K562 (cell line): ENCODE measurements around the gene TSPAN32. TPM values are rescaled to one million over a fixed set of nuclear protein-coding genes. Genes with fewer than 3 reads are reported as not detected.

Experiments
- ATAC-seq: fragments of 200-7000 bp; cut with Tn5 transposase; 3 replicates; pipeline ENCODE4 v1.9.1; 2020; ENCODE audit warnings: moderate library complexity
- BruUV-seq: library from RNA; stranded (reverse); fragments of 400-500 nt; replicated peaks from 2 replicates; lab custom pipeline; 2021; lab: Mats Ljungman, UMichigan
- CTCF ChIA-PET: fragments of 300-600 bp; formaldehyde crosslinking; extraction: SDS; loops from one replicate; lab custom pipeline; 2021; ENCODE audit warnings: low intra/inter-chr PET ratio; lab: Yijun Ruan, JAX
- POLR2A ChIA-PET: fragments of 300-600, 350-650 bp; sonication (Branson Sonifier 250); formaldehyde crosslinking; extraction: SDS; loops from one replicate; lab custom pipeline; 2021; ENCODE audit warnings: antibody characterized with exemption, inconsistent platforms; lab: Yijun Ruan, JAX
- DNase-seq, 4 experiments: peaks; one replicate each; pipeline versions ENCODE4 v3.0.0 to v3.0.0-alpha.2; 2011 to 2018; ENCODE audit warnings: low spot score in 3 of 4, mixed read lengths in 3 of 4; ENCODE audit errors: extremely low read depth in 1 of 4
- FAIRE-seq: peaks from 2 replicates; lab custom pipeline; 2011; peaks lifted over from hg19 to GRCh38; lab: Jason Lieb, UNC
- H2AFZ ChIP-seq: 2 replicates; pipeline ENCODE4 v1.6.0; 2011; ENCODE audit warnings: low read depth, low read length, control low read depth, inconsistent platforms
- H3K27ac ChIP-seq: fragments of 200-600 bp; 3 replicates; pipeline ENCODE4 v1.8.0; 2011; ENCODE audit warnings: low read depth, mild to moderate bottlenecking, control low read depth, inconsistent platforms, low read length, moderate library complexity, mixed read lengths; ENCODE audit errors: extremely low read depth
- H3K27me3 ChIP-seq, 2 experiments: fragments of 300-600 bp in 1 of 2; 2 replicates in 1 of 2; 3 replicates in 1 of 2; pipeline versions ENCODE4 v1.6.0 to v1.8.0; 2011; ENCODE audit warnings: inconsistent platforms in 2 of 2, low read length in 2 of 2, mild to moderate bottlenecking in 1 of 2, mixed read lengths in 1 of 2, moderate library complexity in 1 of 2; ENCODE audit not compliant: control insufficient read depth in 2 of 2, insufficient read depth in 2 of 2
- H3K36me3 ChIP-seq: fragments of 300-600 bp; 3 replicates; pipeline ENCODE4 v1.8.0; 2011; ENCODE audit warnings: mild to moderate bottlenecking, low read length, inconsistent platforms; ENCODE audit not compliant: control insufficient read depth, insufficient read depth
- H3K4me1 ChIP-seq, 2 experiments: fragments of 200-600 bp in 1 of 2; replicated peaks in 1 of 2; 2 replicates in 1 of 2; 3 replicates in 1 of 2; pipeline versions ENCODE4 v1.5.1 to v1.8.0; 2011; ENCODE audit warnings: inconsistent platforms in 2 of 2, low read length in 2 of 2, mild to moderate bottlenecking in 1 of 2, mixed read lengths in 1 of 2, moderate library complexity in 1 of 2; ENCODE audit not compliant: control insufficient read depth in 2 of 2, insufficient read depth in 2 of 2
- H3K4me2 ChIP-seq: 2 replicates; pipeline ENCODE4 v1.6.1; 2011; ENCODE audit warnings: low read length, control low read depth, inconsistent platforms, mixed read lengths; ENCODE audit not compliant: insufficient read depth
- H3K4me3 ChIP-seq: fragments of 200-600 bp; sonication (generic), shearing (Covaris generic); 2 replicates; pipeline ENCODE4 v1.5.1; 2016; ENCODE audit warnings: control low read depth, inconsistent platforms
- H3K79me2 ChIP-seq: fragments of 200-600 bp; 3 replicates; pipeline ENCODE4 v1.8.0; 2011; ENCODE audit warnings: low read length, inconsistent platforms; ENCODE audit not compliant: control insufficient read depth, insufficient read depth
- H3K9ac ChIP-seq, 2 experiments: 2 replicates each; pipeline versions ENCODE4 v1.6.0 to v1.6.1; 2011; ENCODE audit warnings: low read depth in 2 of 2, low read length in 2 of 2, control low read depth in 1 of 2, inconsistent platforms in 1 of 2, mild to moderate bottlenecking in 1 of 2, mixed read lengths in 1 of 2; ENCODE audit not compliant: insufficient read depth in 1 of 2
- H3K9me1 ChIP-seq: one replicate; pipeline ENCODE4 v1.6.0; 2011; ENCODE audit warnings: inconsistent platforms, mild to moderate bottlenecking, low read length, moderate library complexity; ENCODE audit not compliant: control insufficient read depth, insufficient read depth
- H3K9me3 ChIP-seq: replicated peaks from 2 replicates; pipeline ENCODE4 v1.5.1; 2011; ENCODE audit warnings: low read depth, low read length, inconsistent platforms; ENCODE audit not compliant: control insufficient read depth, insufficient read depth
- H4K20me1 ChIP-seq: replicated peaks from 2 replicates; pipeline ENCODE4 v1.6.1; 2011; ENCODE audit warnings: low read length, inconsistent platforms, mixed read lengths; ENCODE audit not compliant: control insufficient read depth, insufficient read depth
- CREM ChIP-seq: IDR thresholded peaks from 2 replicates; pipeline ENCODE4 v1.6.1; 2014; ENCODE audit warnings: antibody characterized with exemption, low read depth
- ETS1 ChIP-seq: conservative IDR thresholded peaks from 2 replicates; pipeline ENCODE4 v1.6.1; 2011; ENCODE audit warnings: low read depth, mild to moderate bottlenecking, low read length; ENCODE audit not compliant: control insufficient read depth
- HDAC6 ChIP-seq: IDR thresholded peaks from 2 replicates; pipeline ENCODE4 v1.6.1; 2012; ENCODE audit warnings: low read depth, mild to moderate bottlenecking, control low read depth, inconsistent platforms, low read length, moderate library complexity
- PHB ChIP-seq: fragments of 250-450 bp; sonication (Bioruptor Pico); IDR thresholded peaks from 2 replicates; pipeline ENCODE4 v1.5.0; 2021
- ZBTB33 ChIP-seq: sonication (generic); formaldehyde crosslinking; IDR thresholded peaks from 2 replicates; pipeline ENCODE4 v1.8.1; 2023; ENCODE audit warnings: mild to moderate bottlenecking, missing genetic modification reagents
- ZNF830 ChIP-seq: fragments of 250-450 bp; sonication (Bioruptor Pico); IDR thresholded peaks from 2 replicates; pipeline ENCODE4 v1.5.0; 2021; ENCODE audit warnings: mild to moderate bottlenecking
- WGBS: fragments of 100-300 bp; shearing (Covaris generic); methylation state at CpG from one replicate; pipeline ENCODE4 v1.1.6; 2016; ENCODE audit warnings: low coverage, mixed read lengths; ENCODE audit not compliant: insufficient coverage; ENCODE audit errors: missing lambda C conversion rate; 5-methylcytosine and 5-hydroxymethylcytosine counted together
- in situ Hi-C: fragments of 300-500 bp; cut with MboI; formaldehyde crosslinking; loops from 4 replicates; pipeline ENCODE4 v1.15.0; 2018; ENCODE audit warnings: inconsistent platforms, mixed read lengths
- intact Hi-C: fragments of 100-400 bp; cut with micrococcal nuclease; formaldehyde crosslinking; loops from 2 replicates; pipeline ENCODE4 v1.14.2; 2022
- polyA plus RNA-seq, 8 experiments: library from polyadenylated mRNA; depleted of rRNA in 4 of 8; stranded (reverse) in 5 of 8; unstranded in 3 of 8; fragments of >200 nt; fragmentation: Nextera tagmentation in 2 of 8; fragmentation: Illumina TruSeq in 1 of 8; extraction: Ambion mirVana in 2 of 8; extraction: Trizol in 1 of 8; gene quantifications; 2 replicates each; pipeline versions ENCODE4 v1.2.1 to v1.2.3, GENCODE V29; 2011 to 2014; ENCODE audit warnings: inconsistent platforms in 1 of 8, missing spikeins in 1 of 8
- total RNA-seq, 7 experiments: library from RNA; depleted of rRNA in 6 of 7; stranded (reverse); fragments of >200 nt in 6 of 7; fragmentation: Illumina TruSeq in 2 of 7; extraction: Trizol in 2 of 7; gene quantifications; 2 replicates each; pipeline versions ENCODE4 v1.2.1 to v1.2.3, GENCODE V29; 2011 to 2021; ENCODE audit warnings: low replicate concordance in 1 of 7

The TSPAN32 gene
- total and polyA plus RNA-seq, 9 of the 15 experiments (the other 6 are each of a cell fraction or from before 2014, with no cell fraction given): 0.21 to 7.3 (median 2.6) TPM

GRCh38 chr11:2365571-2366210, 63.9 kb downstream of the TSPAN32 start (continued):
- TF ChIP-seq PHB (CRISPR knock-in tag): no peak
- TF ChIP-seq, all 486 proteins: peak for 0

- intact Hi-C loops (no loop called here), in situ Hi-C loops (no loop called here)
- Histone ChIP-seq H3K9me3 (no peaks in the 10 kb centered on the region), H3K27me3 (peaks cover 10 to 64% of the 10 kb centered on the region in 2 experiments; a peak in 4 of 5 replicates), H3K4me3 (no peak overlapping the region), H3K79me2 (no peaks in the 10 kb centered on the region), H3K36me3 (no peaks in the 10 kb centered on the region), H4K20me1 (peaks cover 22% of the 10 kb centered on the region), H3K4me2 (no peak overlapping the region), H3K9me1 (no peaks in the 10 kb centered on the region), H3K9ac (no peak overlapping the region), H3K4me1 (peaks cover 0 to 10% of the 10 kb centered on the region in 2 experiments; a peak in 2 of 5 replicates), H3K27ac (no peak overlapping the region), H2AFZ (no peak overlapping the region)
- ChIA-PET POLR2A (interaction anchor here (2.0 kb wide), 1 partner anchor 11 kb away, joined by 11 read pairs; the partner anchor contains the start of gene CD81), CTCF (no interaction called here)
- no TSS peak for BruUV-seq
- DNase-seq (no peak), FAIRE-seq (no peak), ATAC-seq (no peak)
- WGBS: 16% methylated on average over 9 of the region's 11 CpGs
- TF ChIP-seq ETS1 (no peak), CREM (no peak), ZBTB33 (CRISPR knock-in tag) (no peak), ZNF830 (no peak), HDAC6 (no peak)
Measured at GRCh38 chr11:2366276-2366675, 64.5 kb downstream of the TSPAN32 start.
